GM19099 (cell line): ENCODE data around the gene DLG4.

Experiments
- POLR2A ChIP-seq: IDR thresholded peaks from 3 replicates; pipeline ENCODE4 v1.6.1; 2011; ENCODE audit warnings: low read depth; ENCODE audit not compliant: insufficient read length; ENCODE audit errors: extremely low read depth

The DLG4 gene

DNA sequence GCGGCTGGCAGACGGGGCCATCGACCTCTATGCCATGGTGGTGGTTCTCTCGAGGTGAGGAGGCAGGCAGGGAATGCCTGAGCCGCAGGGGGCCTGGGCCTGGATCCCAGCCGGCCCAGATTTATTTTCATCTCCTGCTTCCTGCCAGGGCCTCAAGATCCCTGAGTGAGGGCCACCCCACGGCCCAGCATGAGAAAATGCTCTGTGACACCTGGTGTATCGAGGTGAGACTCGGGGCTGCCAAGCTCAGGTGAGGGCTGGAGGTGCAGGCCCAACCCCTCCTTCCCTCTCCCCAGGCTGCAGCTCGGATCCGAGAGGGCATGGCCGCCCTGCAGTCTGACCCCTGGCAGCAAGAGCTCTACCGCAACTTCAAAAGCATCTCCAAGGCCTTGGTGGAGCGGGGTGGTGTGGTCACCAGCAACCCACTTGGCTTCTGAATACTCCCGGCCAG is 5.0 kb upstream of the DLG4 start:
- no peak for TF ChIP-seq POLR2A

DNA sequence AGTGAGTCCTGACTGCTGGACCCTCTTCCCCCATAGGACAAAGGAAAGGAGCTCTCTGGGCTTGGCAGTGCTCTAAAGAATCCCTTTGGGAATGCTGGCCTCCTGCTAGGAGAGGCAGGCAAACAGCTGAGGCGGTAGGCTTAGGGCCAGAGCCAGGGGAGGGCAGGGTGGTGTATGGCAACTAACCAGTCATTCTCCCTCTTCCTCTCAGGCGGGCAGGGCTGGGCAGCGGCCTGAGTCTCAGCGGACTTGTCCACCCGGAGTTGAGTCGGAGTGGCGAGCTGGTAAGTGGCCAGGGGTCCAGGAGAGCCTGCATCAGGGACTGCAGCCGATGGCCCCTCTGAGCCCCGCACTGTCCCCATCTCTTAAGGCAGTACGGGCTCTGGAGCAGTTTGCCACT is 4.5 kb upstream of the DLG4 start:
- TF ChIP-seq POLR2A = no peak

DNA sequence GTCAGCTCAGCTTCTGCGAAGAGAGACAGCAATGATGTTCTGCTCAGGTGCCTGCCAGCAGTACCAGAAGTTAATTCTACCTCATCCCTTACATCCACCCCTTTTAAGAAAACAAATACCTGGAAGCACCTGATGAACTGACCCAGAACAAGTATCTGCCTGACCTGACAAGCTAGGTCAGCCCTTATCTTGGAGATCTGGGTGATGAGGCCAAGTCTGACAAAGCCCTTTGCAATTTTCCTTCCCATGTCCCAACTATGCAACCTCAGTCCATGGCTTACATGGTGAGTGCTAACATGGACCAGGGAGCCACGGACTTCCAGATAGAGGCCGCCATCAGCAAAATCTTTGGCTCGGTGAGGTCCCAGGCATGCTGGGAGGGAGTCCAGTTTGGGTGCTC is 3.7 kb upstream of the DLG4 start:
- TF ChIP-seq POLR2A = no peak

DNA sequence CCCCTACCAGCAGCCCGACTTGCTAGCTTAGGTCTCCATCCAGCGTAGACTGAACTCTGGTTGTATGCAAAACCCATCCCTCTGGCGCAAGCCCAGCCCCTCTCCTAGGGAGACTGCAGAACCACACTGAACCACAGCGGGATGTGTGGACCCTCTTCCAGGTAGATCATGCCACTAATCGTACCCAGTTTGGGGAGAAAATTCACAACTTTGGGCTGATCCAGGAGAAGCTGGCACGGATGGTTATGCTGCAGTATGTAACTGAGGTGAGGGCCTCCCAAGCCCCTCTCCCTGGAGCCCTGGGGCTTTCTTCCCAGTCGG is 3.3 kb upstream of the DLG4 start:
- TF ChIP-seq POLR2A = no peak

DNA sequence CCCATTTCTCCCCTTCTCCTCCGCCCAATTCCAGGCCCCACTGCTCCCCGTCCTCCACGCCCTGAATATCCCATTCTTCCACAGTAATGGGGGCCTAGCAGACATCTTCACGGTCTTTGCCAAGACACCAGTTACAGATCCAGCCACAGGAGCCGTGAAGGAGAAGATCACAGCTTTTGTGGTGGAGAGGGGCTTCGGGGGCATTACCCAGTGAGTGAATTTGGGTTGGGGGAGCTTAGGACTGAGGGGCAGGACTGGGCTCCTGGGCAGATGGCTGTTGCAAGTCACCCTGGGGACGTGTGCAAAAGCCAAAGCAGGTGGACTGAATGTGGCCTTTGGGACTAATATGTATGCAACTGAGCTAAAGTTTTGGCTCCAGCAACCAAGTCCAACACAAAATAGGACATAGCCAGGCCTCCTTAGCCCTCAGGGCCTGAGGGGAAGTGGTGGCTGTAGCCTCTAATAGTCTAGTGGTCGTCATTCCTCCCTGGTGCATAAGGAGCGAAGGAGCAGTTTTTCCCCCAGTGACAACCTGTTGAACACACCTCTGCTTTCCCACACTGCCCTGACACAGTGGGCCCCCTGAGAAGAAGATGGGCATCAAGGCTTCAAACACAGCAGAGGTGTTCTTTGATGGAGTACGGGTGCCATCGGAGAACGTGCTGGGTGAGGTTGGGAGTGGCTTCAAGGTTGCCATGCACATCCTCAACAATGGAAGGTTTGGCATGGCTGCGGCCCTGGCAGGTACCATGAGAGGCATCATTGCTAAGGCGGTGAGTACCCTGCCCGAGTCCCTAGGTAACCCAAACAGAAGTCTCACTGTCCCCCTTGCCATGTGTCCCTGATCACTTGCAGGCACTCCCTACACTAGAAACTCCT is 2.7 kb upstream of the DLG4 start:
- peak; percentile 24 for TF ChIP-seq POLR2A

DNA sequence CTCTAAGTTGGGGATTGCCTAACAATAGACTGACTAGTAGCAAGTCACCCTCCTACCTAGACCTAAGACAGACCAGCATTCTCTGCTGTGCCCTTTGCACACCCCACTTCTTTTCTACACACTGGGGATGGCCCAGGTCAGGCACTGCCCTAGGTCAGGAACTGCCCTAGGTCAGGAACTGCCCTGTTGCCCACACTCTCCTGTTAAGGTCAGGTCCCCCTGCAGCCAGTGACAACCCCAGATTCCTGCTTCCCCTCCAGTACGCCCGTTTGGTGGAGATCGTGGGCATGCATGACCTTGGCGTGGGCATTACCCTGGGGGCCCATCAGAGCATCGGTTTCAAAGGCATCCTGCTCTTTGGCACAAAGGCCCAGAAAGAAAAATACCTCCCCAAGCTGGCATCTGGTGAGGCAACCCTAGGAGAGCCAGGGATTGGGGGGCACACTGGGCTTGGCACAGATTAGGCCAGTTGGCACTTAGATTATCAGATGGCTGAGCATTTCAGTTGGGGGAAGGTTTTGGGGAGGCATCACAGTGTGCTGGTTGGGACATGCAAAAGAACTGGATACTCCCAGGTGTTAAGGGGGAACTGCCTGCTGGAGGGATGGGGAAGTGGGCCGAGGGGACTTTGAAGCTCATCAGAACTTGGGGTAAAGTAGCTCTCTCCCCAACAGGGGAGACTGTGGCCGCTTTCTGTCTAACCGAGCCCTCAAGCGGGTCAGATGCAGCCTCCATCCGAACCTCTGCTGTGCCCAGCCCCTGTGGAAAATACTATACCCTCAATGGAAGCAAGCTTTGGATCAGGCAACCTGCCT is 1.8 kb upstream of the DLG4 start:
- TF ChIP-seq POLR2A = no peak

DNA sequence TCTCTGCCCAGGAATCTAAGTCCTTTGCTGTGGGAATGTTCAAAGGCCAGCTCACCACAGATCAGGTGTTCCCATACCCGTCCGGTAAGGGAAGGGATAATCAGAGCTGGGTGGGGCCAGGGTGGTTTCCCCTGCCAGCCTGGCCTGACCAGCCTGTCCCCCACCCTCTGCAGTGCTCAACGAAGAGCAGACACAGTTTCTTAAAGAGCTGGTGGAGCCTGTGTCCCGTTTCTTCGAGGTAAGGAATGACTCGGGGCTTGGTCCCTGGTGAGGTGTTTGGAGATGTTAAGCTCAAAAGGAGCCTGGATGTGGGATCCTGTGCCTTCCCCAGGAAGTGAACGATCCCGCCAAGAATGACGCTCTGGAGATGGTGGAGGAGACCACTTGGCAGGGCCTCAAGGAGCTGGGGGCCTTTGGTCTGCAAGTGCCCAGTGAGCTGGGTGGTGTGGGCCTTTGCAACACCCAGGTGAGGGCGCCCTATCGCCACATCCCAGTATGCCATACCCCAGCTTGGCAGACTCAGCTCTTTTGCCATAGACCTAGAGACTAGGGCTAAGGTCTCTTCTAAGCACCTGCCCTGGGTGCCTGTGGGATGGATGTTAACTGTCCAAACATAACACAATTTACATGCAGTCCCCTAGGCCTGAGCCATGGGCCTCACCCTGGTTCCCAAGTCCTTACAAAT is 1.1 kb upstream of the DLG4 start:
- no peak for TF ChIP-seq POLR2A

DNA sequence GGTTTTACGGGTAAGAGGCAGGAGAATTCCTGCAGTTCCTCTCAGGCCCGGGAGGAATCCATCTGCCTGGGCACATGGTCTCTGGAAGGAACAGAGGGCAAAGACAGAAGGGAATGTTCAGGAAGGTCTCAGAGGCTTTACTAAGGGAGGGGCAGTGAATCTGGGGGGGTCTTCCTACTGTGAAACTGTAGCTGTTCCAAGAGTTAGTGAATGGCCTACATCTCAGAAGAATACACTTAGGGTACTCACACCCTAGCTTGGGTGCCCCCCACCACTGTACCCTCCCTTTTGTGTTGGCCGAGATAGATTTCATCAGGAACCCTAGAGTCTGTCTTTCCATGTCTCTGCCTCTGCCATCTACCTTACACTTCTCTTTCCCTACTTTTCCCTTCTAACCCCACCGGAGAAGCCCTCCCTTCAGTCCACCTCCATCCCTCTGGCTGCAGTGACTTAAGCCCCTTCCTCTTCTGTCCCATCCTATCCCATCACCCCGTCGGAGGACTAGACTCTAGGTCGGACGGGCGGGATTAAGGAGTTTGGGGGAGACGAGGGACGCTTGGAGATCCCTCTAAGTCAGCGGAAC is 316 bp downstream of the DLG4 start:
- TF ChIP-seq POLR2A = no peak

DNA sequence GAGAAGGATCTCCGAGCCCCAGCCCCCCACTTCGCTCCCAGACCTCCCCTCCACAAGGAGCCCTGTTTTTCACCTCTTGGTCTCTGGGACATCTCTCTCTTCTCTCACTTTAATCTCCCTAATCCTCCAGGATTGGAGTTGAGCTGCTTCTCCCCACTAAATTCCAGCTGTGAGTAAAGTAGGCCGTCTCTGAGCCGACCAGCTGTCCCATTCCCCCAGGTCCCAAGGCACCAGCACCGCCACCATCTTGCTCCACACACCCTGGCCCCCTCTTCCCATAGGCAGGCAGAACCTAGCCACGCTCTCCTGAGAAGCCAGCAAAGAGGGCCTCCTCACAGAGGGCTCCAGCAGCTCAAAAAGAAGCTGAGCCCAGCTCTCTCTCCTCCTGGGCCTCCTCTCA is 878 bp downstream of the DLG4 start:
- TF ChIP-seq POLR2A = no peak

DNA sequence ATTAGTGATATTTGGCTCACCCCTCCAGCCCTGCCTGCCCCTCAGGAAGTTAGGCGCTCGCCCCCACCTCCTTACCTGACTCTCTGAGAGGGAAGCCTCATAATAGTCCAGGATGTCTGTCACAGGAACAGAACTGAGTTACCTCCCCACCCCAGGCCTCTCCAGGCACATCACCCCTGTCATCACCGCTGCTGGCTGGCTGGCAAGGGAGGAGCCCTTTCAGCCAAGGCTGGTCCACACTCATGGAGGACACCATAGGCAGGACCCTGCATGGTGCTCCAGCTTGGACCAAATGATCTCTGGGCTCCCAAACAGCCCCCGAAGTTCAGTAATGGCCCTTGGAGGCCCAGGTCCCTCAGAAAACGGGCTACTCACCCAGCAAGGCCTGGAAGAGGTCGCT is 1.5 kb downstream of the DLG4 start:
- TF ChIP-seq POLR2A = no peak

DNA sequence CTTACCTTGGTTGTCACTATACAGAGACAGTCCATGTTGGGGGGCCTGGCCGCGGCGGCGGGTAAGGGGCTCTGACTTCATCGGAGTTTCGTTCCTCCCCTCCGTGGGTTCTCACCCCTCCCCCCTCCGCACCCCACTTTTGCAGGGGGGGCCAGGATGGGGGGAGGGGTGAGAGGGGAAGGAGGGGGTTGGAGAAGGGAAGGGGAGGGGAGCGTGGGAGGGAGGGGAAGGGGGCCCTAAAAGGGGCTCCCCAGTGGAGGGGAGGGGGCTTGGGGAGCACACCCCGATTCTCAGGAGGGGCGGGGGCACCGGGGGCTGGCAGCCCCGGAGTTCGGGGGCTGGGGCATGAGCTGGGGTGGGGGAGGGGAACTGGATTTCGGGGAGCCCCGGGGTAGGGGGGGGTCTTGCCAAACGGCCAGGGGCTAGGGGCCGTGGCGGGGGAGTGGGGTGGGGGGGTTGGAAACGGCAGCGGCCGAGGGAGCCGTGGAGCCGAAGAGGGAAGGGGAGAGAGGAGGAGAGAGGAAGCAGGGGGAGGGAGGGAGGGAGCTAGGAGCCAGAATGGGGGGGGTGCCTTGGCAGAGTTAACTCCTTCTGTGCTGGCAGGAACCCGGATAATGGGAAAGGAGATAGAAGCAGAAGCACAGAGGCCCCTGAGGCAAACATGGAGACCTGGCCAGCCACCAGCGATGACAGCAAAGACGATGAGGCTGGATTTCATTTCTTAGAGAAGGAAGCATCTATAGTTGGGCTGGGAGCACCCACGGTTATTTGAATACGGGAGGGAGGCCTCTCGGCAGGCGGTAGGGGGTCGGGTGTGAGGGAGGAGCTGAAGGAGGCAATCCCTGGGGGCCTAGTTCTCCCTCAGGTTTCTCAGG is 2.3 kb downstream of the DLG4 start:
- TF ChIP-seq POLR2A = peak; percentile 28

DNA sequence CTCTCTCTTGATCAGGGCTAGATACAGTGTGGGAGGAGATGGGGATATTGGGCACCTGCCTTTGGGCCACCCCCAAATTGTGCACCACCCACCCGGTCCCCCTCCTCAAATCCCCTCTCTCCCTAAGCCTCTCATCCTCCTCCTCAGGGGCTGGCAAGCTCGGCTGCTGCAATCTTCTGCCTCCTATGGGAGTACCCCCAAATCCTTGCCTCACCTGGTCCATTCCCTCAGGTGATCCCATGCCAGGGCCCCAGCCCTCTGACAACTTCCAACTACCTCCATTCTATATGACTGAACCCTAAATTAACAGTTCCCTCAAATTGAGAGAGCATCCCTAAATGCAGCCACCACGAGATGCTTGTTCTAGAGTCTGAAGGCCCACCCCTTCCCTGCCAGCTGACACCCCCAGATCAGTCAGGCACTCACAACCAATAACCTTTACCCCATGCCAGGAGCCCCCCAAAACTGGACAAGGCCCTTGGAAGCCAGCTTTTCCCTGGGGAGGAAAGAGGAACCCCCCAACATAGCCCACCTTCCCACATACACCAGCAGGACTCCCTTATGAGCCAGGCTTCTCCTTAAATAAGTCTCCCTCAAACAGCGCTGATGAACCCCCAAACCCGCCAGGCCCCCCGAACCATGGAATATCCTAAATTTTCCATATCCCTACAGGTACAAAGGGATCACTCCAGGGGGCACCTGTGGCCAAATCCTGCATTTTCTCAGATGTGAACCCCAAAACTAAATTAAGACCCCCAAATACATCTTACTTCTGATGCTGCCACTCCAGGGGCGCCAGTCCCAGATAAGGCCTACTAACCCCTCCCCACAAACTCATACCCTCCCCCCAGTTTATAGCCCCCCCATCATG is 3.2 kb downstream of the DLG4 start:
- no peak for TF ChIP-seq POLR2A

DNA sequence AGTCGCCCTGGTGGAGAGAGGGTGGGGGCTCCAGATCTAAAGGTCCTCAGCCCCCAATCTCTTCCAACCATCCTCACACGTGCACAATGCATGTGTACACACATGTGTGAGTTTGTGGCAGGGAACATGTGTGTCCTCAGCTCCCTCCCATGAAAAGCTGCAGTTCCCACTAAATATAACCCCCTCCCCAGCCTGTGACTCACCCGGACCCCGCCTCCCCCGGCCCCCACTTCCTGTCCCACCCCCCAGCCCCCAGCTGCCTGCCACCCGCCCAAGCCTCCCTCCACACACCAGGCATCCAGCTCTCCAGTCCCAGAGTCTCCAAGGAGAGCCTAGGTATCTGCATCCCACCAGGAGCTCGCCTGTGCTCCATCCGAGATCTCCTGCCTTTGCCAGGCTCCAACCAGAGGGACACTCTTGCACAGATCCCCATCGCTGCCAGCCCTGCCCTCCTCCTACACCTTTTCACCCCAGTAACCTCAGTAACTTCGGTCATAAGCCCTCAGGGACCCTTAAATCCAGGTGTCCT is 3.9 kb downstream of the DLG4 start:
- TF ChIP-seq POLR2A = no peak
